Fibroblast of villous mesenchyme (primary cell): ENCODE data around the gene SLC9A5. TPM values are rescaled to one million over a fixed set of nuclear protein-coding genes. Genes with fewer than 3 reads are reported as not detected.

Source experiments
- DNase-seq: peaks from one replicate; pipeline ENCODE4 v3.0.0-alpha.2; 2010; ENCODE audit warnings: low read depth
- H3K4me3 ChIP-seq: 2 replicates; pipeline ENCODE4 v1.5.1; 2011; ENCODE audit warnings: low read depth, mild to moderate bottlenecking, low read length
- total RNA-seq: library from RNA; depleted of rRNA; stranded (reverse); fragments of >200 nt; gene quantifications from 2 replicates; pipeline ENCODE4 v1.2.3, GENCODE V29; 2012
- TF ChIP-seq, protein P1 (sequence below): IDR thresholded peaks from 2 replicates; pipeline ENCODE4 v1.5.1; 2012; ENCODE audit warnings: low read depth, mild to moderate bottlenecking, low read length; ENCODE audit not compliant: insufficient read depth

SLC9A5 gene
- total RNA-seq, 1 donor: 2.2 TPM

DNA sequence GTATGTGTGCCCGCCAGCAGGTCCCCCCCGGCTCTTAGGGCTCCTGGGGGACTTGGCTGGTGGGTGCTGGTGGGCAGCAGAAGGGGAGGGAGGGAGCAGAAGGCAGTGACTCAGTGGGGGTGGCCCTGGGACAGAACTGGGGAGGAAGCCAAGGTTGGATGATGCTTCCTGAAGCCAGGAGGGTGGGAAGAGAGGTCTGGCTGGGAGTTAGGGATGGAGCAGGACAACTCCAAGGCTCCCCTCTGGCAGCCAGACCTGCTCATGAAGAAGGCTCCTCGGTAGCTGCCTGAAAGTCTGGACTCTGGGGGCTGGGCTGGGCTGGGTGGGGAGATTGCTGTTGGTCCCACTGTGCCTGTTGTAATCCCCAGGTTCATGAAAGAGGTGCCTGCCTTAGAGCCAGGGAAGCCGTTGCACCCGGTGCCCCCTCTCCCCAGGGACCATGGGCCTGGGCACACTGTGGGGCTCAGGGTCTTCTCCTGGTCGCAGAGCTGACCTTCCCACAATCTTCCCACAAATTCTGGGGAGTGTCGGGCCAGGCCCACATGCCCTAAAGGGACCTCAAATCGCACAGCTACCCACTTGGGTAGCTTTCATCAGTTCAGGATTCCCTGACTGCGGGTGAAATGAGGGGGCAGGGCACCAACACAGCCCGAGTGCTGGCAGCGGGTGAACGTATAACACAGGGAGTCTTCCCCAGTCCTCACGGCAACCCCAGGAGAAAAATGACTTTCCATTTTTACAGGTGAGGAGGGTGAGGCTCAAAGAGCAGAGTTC is 29.4 kb downstream of the SLC9A5 start:
- TF ChIP-seq, protein P1, sequence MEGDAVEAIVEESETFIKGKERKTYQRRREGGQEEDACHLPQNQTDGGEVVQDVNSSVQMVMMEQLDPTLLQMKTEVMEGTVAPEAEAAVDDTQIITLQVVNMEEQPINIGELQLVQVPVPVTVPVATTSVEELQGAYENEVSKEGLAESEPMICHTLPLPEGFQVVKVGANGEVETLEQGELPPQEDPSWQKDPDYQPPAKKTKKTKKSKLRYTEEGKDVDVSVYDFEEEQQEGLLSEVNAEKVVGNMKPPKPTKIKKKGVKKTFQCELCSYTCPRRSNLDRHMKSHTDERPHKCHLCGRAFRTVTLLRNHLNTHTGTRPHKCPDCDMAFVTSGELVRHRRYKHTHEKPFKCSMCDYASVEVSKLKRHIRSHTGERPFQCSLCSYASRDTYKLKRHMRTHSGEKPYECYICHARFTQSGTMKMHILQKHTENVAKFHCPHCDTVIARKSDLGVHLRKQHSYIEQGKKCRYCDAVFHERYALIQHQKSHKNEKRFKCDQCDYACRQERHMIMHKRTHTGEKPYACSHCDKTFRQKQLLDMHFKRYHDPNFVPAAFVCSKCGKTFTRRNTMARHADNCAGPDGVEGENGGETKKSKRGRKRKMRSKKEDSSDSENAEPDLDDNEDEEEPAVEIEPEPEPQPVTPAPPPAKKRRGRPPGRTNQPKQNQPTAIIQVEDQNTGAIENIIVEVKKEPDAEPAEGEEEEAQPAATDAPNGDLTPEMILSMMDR: no peak
- peak overlapping the region; percentile 69 for H3K4me3 ChIP-seq
- DNase-seq: peak; percentile 67

DNA sequence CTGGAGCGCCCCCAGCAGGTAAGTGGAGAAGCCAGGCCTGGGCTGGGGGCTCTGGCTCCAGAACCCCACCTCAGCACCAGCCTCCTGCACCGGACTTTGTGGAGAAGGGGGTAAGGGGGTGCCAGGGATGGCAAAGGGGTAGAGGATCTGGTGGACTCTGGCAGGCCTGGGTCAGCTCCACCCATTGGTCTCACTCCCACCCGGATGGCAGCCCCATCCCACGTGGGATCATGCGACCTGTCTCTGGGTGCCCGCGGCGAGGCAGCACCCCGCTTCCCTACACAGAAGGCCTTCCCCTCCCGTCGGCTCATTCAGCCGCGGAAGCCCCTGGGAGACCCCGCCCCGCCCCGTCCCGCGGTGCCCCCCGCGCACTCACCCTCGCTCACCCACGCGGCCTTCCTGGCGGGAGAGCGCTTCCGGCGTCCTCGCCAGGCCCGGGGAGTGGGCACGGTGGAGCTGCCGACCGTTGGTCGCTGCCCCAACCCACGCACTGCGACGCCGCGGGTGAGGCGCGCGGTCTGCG is 30.1 kb downstream of the SLC9A5 start:
- H3K4me3 ChIP-seq: peak overlapping the region; percentile 69
- no peak for DNase-seq
- TF ChIP-seq, protein P1: peak; percentile 27

GRCh38 chr16:67279296-67280089 is 30.7 kb downstream of the SLC9A5 start, which contains the start of gene PLEKHG4:
PLEKHG4 (plus strand) TSS chr16:67279532; CDS start chr16:67280045, 513 bp downstream.
- H3K4me3 ChIP-seq: peak within 1 kb of the TSS; percentile 69
- TF ChIP-seq, protein P1: peak; percentile 61
- peak; percentile 71 for DNase-seq

- DNase-seq: no peak
- no peak overlapping the region for H3K4me3 ChIP-seq
- TF ChIP-seq, protein P1: no peak
Measured at GRCh38 chr16:67280090-67281015, 31.6 kb downstream of the SLC9A5 start.

DNA sequence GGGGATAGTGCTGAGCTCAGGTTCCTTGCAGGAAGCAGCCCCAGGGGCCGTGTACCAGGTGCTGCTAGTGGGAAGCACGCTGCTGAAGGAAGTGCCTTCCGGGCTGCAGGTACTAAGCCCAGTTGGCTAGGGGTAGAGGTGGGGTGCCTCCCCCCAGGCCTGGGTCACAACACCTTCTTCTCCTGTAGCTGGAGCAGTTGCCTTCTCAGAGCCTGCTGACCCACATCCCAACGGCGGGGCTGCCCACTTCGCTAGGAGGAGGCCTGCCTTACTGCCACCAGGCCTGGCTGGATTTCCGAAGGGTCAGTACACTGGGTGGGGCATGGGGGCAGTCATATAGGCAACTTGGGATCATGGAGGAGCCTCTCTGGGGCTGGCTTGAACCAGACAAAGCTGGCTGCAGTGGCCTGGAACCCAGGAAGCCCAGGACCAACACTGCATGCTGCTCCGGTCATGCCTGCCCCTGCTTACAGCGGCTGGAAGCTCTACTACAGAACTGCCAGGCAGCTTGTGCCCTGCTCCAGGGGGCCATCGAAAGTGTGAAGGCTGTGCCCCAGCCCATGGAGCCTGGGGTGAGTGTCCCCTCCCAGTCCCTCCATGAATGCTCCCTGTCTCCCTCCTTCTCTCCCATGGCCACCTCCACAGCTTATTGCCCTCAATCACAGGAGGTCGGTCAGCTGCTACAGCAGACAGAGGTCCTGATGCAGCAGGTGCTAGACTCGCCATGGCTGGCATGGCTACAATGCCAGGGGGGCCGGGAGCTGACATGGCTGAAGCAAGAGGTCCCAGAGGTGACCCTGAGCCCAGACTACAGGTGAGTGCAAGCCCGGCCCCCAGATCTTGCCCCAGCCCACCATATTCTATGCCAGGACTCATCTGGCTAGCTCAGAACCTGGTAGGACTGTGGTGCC is 33.0 kb downstream of the SLC9A5 start:
- TF ChIP-seq, protein P1: no peak
- H3K4me3 ChIP-seq: no peak overlapping the region
- no peak for DNase-seq
